ENCODE results near the gene C2.
"Not testable (repeated sequence)": the region's sequence is repeated elsewhere in the genome, so short reads cannot be mapped to it uniquely, and the experiment has no call there.

Gene C2

DNA sequence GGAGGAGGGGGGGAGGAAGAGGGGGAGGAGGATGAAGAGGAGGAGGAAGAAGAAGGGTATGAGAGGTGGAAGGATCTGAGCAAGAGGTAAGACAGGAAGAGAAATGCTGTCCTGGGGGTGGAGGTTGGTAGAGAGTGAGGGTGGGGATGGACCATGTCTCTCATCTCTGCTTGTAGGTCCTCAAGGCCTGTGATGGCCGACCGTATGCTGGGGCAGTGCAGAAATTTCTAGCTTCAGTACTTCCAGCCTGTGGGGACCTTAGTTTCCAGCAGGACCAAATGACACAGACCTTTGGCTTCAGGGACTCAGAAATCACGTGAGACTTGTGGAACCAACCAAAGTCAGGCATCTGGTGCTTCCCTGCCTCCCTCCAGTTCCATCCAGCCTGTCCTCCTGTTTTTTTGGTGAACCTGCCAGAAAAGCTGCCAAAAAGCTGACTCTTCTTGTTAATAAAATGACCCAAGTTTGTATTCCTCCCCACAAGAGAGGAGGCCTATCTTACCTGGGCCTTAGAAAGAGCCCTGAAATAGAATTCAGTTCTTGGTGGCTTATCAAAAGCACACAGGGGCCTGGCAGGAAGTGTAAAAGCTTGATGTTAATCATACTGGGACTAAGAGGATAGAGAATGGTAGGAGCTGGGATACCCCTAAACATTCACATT is 51.9 kb downstream of the C2 start:
- no peak for DNase-seq (ENCODE audit: low spot score)

DNA sequence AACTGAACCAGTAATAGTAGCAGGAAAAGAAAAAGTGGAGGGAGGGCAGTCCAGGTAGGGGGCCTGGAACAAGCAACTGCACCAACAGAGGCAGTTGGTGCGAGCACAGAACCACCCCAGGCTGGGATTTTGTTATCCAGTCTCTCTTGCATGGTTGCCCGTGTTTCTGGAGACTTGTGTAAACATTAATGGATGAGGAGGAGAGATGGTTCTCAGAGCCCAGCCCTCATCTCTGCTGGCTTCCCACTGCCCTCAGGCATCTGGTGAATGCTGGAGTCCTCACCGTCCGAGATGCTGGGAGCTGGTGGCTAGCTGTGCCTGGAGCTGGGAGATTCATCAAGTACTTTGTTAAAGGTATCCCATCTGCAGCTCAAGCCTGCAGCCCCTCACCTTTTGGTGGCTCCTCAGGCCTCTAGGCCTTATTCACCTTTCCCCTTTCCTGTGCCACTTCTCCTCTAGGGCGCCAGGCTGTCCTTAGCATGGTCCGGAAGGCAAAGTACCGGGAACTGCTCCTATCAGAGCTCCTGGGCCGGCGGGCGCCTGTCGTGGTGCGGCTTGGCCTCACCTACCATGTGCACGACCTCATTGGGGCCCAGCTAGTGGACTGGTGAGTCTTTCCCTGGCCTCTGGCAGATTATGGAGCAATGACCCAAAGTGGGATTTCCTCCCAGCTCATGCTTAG is 52.8 kb downstream of the C2 start:
- DNase-seq (ENCODE audit: low spot score): not testable (repeated sequence)

- DNase-seq (ENCODE audit: low spot score): not testable (repeated sequence)
Observed at GRCh38 chr6:31980998-31981397, 53.5 kb downstream of the C2 start.

DNA sequence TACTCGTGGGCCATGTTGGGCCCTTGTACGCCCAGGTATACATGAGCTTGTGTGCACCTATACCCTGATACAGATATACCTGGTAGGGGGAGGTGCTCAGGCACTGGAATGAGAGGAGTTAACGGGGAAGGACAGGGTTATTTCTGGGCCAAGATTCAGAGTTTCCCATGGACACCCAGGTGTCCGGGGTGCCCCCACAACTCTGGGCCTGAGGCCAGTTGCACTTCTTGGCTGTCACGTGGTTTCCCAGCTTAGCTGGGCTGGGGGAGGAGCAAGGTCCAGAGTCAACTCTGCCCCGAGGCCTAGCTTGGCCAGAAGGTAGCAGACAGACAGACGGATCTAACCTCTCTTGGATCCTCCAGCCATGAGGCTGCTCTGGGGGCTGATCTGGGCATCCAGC is 54.2 kb downstream of the C2 start, which contains the start of gene C4A:
Gene C4A, plus strand, starts transcription at position 314 of the 400 bp plus-strand sequence. Its CDS starts 51 bp downstream, at position 365.
- not testable (repeated sequence) for DNase-seq (ENCODE audit: low spot score)

GRCh38 chr6:31989363-31989762 is 61.8 kb downstream of the C2 start:
- DNase-seq (ENCODE audit: low spot score): not testable (repeated sequence)

GRCh38 chr6:31994421-31994820 is 66.9 kb downstream of the C2 start:
- not testable (repeated sequence) for DNase-seq (ENCODE audit: low spot score)

Measured in hepatic stellate cell (primary cell).